A673 (cell line): Measurements from ENCODE around the gene NLRP1. TPM values are rescaled to one million over a fixed set of nuclear protein-coding genes. Genes with fewer than 3 reads are reported as not detected.
A peak's percentile ranks its signal among the peaks of the same experiment; 100 is the strongest.

Source experiments
- BruUV-seq: library from RNA; stranded (reverse); fragments of 400-500 nt; replicated peaks from 2 replicates; lab custom pipeline; 2021; lab: Mats Ljungman, UMichigan
- CTCF ChIA-PET: fragments of 300-600 bp; sonication (Branson Sonifier 250); formaldehyde crosslinking; loops from one replicate; lab custom pipeline; 2022; ENCODE audit warnings: antibody characterized with exemption; lab: Charles Lee
- POLR2A ChIA-PET: fragments of 300-600 bp; sonication (Branson Sonifier 250); formaldehyde crosslinking; loops from one replicate; lab custom pipeline; 2022; ENCODE audit warnings: antibody characterized with exemption; ENCODE audit not compliant: low non-redundant PET; lab: Charles Lee
- DNase-seq: peaks from one replicate; pipeline ENCODE4 v3.0.0-alpha.2; 2015; ENCODE audit warnings: low spot score
- H3K27ac ChIP-seq: fragments of 200-600 bp; sonication (generic); 2 replicates; pipeline ENCODE4 v1.5.1; 2016; ENCODE audit warnings: mixed run types, low read depth, mild to moderate bottlenecking, mixed read lengths, antibody characterized with exemption, low read length; ENCODE audit not compliant: poor library complexity, severe bottlenecking
- H3K27me3 ChIP-seq: fragments of 200-600 bp; sonication (generic); replicated peaks from 2 replicates; pipeline ENCODE4 v1.6.1; 2017; ENCODE audit warnings: mixed run types, low read depth, mild to moderate bottlenecking, mixed read lengths, antibody characterized with exemption, low read length; ENCODE audit not compliant: insufficient read depth, poor library complexity
- H3K36me3 ChIP-seq: fragments of 200-600 bp; sonication (generic); 2 replicates; pipeline ENCODE4 v1.6.1; 2016; ENCODE audit warnings: mixed run types, mild to moderate bottlenecking, mixed read lengths, antibody characterized with exemption, low read length; ENCODE audit not compliant: insufficient read depth, poor library complexity, severe bottlenecking
- H3K4me1 ChIP-seq: fragments of 200-600 bp; sonication (generic); 2 replicates; pipeline ENCODE4 v1.6.1; 2017; ENCODE audit warnings: mixed run types, mild to moderate bottlenecking, mixed read lengths, antibody characterized with exemption, low read length; ENCODE audit not compliant: insufficient read depth, poor library complexity, severe bottlenecking
- H3K4me3 ChIP-seq: fragments of 200-600 bp; sonication (generic); 2 replicates; pipeline ENCODE4 v1.5.1; 2016; ENCODE audit warnings: low read depth, mixed run types, mild to moderate bottlenecking, mixed read lengths, low read length; ENCODE audit not compliant: poor library complexity, severe bottlenecking
- H3K9me3 ChIP-seq: fragments of 200-600 bp; sonication (generic); 2 replicates; pipeline ENCODE4 v1.6.1; 2016; ENCODE audit warnings: mixed run types, low read depth, mild to moderate bottlenecking, mixed read lengths, antibody characterized with exemption, low read length; ENCODE audit not compliant: poor library complexity, severe bottlenecking
- CTCF ChIP-seq: fragments of 300-800, 200-600 bp; sonication (generic); conservative IDR thresholded peaks from 2 replicates; pipeline ENCODE4 v1.5.1; 2017; ENCODE audit warnings: low read depth, mild to moderate bottlenecking, antibody characterized with exemption, low read length, moderate library complexity, mixed read lengths
- EZH2 ChIP-seq: fragments of 200-600 bp; sonication (generic); IDR thresholded peaks from 2 replicates; pipeline ENCODE4 v1.6.1; 2017; ENCODE audit warnings: borderline replicate concordance, low read depth, mild to moderate bottlenecking, mixed read lengths, antibody characterized with exemption, low read length; ENCODE audit not compliant: poor library complexity, severe bottlenecking
- intact Hi-C: fragments of 100-400 bp; cut with micrococcal nuclease; formaldehyde crosslinking; loops from one replicate; pipeline ENCODE4 v1.10.0; 2022; ENCODE audit not compliant: unreplicated experiment
- total RNA-seq: library from RNA; stranded (reverse); gene quantifications from 2 replicates; pipeline ENCODE4 v1.2.3, GENCODE V29; 2021

Gene NLRP1
- total RNA-seq, 1 experiment from 2014 or later = 5.2 TPM

GRCh38 chr17:5486206-5487124 lies 97.8 kb downstream of the NLRP1 start, which contains the start of gene MIS12:
Gene MIS12, plus strand, starts transcription at chr17:5486566. Its CDS starts 2,297 bp downstream, at chr17:5488863.
- no peak for TF ChIP-seq EZH2
- no peak for TF ChIP-seq CTCF
- ChIA-PET POLR2A (interaction anchor here (0.5 to 0.7 kb wide), 3 partner anchors 11 to 110 kb away, joined by 3 to 17 read pairs (median 4); no protein-coding TSS in a partner anchor), CTCF (interaction anchor here (0.6 kb wide), 1 partner anchor 12 kb away, joined by 4 read pairs; no protein-coding TSS in a partner anchor)
- H3K4me3 ChIP-seq = peak within 1 kb of the TSS; percentile 80
- no TSS peak for BruUV-seq
- intact Hi-C loops = loop anchor here (1.0 kb wide), 1 partner anchor 17 kb away; no protein-coding TSS in a partner anchor
- H3K27me3 ChIP-seq = no peaks in the 10 kb centered on the region
- H3K36me3 ChIP-seq = peaks cover 55% of the 10 kb centered on the region
- peaks cover 14% of the 10 kb centered on the region for H3K4me1 ChIP-seq
- H3K27ac ChIP-seq = peak within 1 kb of the TSS; percentile 99
- H3K9me3 ChIP-seq = no peaks in the 10 kb centered on the region
- peak; percentile 100 for DNase-seq

GRCh38 chr17:5485270-5486205 lies 98.8 kb downstream of the NLRP1 start, which contains the start of gene DERL2:
Gene DERL2, minus strand, starts transcription at chr17:5486178. Its CDS starts 17 bp downstream, at chr17:5486161.
- H3K4me3 ChIP-seq = peak within 1 kb of the TSS; percentile 80
- H3K27me3 ChIP-seq = no peaks in the 10 kb centered on the region
- H3K9me3 ChIP-seq = no peaks in the 10 kb centered on the region
- H3K27ac ChIP-seq = peak within 1 kb of the TSS; percentile 99
- H3K4me1 ChIP-seq = peaks cover 14% of the 10 kb centered on the region
- POLR2A ChIA-PET = interaction anchor here (0.5 to 0.7 kb wide), 3 partner anchors 10 to 110 kb away, joined by 3 to 17 read pairs (median 4); no protein-coding TSS in a partner anchor
- intact Hi-C loops = loop anchor here (1.0 kb wide), 1 partner anchor 16 kb away; no protein-coding TSS in a partner anchor
- TF ChIP-seq EZH2 (no peak), CTCF (no peak)
- CTCF ChIA-PET = no interaction called here
- peak; percentile 60 for DNase-seq
- TSS peak; percentile 57 for BruUV-seq
- H3K36me3 ChIP-seq = peaks cover 58% of the 10 kb centered on the region

- TF ChIP-seq CTCF (no peak), EZH2 (no peak)
- no peak for DNase-seq
- Histone ChIP-seq H3K27ac (no peak overlapping the region), H3K27me3 (no peaks in the 10 kb centered on the region), H3K4me1 (peaks cover 6% of the 10 kb centered on the region), H3K36me3 (peaks cover 68% of the 10 kb centered on the region), H3K9me3 (no peaks in the 10 kb centered on the region), H3K4me3 (no peak overlapping the region)
- BruUV-seq = no TSS peak
- intact Hi-C loops = no loop called here
- POLR2A ChIA-PET = no interaction called here
- CTCF ChIA-PET = no interaction called here
Measured at GRCh38 chr17:5481451-5481850, 102.9 kb downstream of the NLRP1 start.
